Ishikawa (cell line): ENCODE data around the gene PGA3.

Experiments used
- CREB1 ChIP-seq: IDR thresholded peaks from 2 replicates; pipeline ENCODE4 v1.6.1; 2012; ENCODE audit warnings: low read depth
- EP300 ChIP-seq: IDR thresholded peaks from 2 replicates; pipeline ENCODE4 v1.6.1; 2012; ENCODE audit warnings: borderline replicate concordance
- FOXM1 ChIP-seq: IDR thresholded peaks from 2 replicates; pipeline ENCODE4 v1.6.1; 2012; ENCODE audit warnings: low read depth, borderline replicate concordance
- RAD21 ChIP-seq: IDR thresholded peaks from 2 replicates; pipeline ENCODE4 v1.6.1; 2012; ENCODE audit warnings: low read depth
- TAF1 ChIP-seq: IDR thresholded peaks from 2 replicates; pipeline ENCODE4 v1.6.1; 2012; ENCODE audit warnings: low read depth, mild to moderate bottlenecking
- TEAD4 ChIP-seq: IDR thresholded peaks from 2 replicates; pipeline ENCODE4 v1.6.1; 2012
- YY1 ChIP-seq: IDR thresholded peaks from 2 replicates; pipeline ENCODE4 v1.6.1; 2012; ENCODE audit warnings: low read depth
- TF ChIP-seq, protein P1 (sequence below): IDR thresholded peaks from 2 replicates; pipeline ENCODE4 v1.6.1; 2012; ENCODE audit warnings: low read depth, mild to moderate bottlenecking
- TF ChIP-seq, protein P2 (sequence below): IDR thresholded peaks from 2 replicates; pipeline ENCODE4 v1.6.1; 2012

DNA sequence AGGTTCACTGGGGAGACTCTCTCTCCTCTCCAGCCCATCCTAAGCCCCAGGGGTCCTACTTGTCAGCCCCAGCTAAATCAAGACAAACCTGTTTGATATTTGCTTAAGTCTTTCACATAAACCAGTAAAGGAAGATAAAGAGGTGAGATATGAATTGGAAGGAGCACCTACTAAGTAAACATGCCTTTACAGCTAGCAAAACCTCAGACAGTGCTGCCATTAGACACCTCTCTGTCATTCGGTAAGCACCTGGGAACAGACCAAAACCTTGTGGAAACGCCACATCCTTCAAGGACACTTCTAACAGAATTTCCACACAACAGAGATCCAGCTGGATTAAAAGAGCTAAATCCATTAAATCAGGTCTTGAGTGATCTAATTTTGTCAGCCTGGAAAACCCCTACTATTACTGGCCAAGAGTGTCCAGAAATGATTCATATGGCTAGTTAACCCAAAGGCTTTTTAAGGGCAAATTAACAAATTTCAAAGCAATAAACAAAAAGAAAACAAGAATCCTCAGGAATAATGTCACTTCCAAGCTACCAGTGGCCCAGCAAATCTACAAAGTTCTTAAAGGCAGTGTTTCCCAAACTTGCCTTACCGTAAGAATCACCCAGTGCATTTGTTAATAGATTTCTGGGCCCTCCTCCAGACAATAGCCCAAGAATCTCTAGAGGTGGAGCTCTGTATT, 44.5 kb upstream of the PGA3 start:
- TF ChIP-seq FOXM1 (no peak), EP300 (no peak), TEAD4 (no peak), RAD21 (no peak), YY1 (no peak), TAF1 (no peak), CREB1 (no peak)
- TF ChIP-seq, protein P1, sequence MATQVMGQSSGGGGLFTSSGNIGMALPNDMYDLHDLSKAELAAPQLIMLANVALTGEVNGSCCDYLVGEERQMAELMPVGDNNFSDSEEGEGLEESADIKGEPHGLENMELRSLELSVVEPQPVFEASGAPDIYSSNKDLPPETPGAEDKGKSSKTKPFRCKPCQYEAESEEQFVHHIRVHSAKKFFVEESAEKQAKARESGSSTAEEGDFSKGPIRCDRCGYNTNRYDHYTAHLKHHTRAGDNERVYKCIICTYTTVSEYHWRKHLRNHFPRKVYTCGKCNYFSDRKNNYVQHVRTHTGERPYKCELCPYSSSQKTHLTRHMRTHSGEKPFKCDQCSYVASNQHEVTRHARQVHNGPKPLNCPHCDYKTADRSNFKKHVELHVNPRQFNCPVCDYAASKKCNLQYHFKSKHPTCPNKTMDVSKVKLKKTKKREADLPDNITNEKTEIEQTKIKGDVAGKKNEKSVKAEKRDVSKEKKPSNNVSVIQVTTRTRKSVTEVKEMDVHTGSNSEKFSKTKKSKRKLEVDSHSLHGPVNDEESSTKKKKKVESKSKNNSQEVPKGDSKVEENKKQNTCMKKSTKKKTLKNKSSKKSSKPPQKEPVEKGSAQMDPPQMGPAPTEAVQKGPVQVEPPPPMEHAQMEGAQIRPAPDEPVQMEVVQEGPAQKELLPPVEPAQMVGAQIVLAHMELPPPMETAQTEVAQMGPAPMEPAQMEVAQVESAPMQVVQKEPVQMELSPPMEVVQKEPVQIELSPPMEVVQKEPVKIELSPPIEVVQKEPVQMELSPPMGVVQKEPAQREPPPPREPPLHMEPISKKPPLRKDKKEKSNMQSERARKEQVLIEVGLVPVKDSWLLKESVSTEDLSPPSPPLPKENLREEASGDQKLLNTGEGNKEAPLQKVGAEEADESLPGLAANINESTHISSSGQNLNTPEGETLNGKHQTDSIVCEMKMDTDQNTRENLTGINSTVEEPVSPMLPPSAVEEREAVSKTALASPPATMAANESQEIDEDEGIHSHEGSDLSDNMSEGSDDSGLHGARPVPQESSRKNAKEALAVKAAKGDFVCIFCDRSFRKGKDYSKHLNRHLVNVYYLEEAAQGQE = no peak
- TF ChIP-seq, protein P2, sequence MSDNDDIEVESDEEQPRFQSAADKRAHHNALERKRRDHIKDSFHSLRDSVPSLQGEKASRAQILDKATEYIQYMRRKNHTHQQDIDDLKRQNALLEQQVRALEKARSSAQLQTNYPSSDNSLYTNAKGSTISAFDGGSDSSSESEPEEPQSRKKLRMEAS = no peak
